Measurements from ENCODE around the gene SCEL. TPM values are rescaled to one million over a fixed set of nuclear protein-coding genes. Genes with fewer than 3 reads are reported as not detected.

Gene SCEL
- total RNA-seq, 3 donors from 2014 or later (not counting 1 experiment from before 2014, with no cell fraction given): not detected

DNA sequence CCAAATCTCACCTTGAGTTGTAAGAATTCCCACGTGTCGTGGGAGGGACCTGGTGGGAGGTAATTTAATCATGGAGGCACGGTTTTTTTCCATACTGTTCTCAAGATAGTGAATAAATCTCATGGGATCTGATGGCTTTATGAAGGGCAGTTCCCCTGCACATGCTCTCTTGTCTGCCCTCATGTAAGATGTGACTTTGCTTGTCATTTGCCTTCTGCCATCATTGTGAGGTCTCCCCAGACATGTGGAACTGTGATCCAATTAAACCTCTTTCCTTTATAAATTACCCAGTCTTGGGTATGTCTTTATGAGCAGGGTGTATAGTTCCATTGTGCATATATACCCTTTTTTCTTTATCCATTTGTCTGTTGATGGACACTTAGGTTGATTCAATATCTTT lies 13.1 kb downstream of the SCEL start:
- H3K9me3 Mint-ChIP-seq: no peaks in the 10 kb centered on the region
- ATAC-seq (no peak), DNase-seq (no peak)
- TF ChIP-seq, protein P1, sequence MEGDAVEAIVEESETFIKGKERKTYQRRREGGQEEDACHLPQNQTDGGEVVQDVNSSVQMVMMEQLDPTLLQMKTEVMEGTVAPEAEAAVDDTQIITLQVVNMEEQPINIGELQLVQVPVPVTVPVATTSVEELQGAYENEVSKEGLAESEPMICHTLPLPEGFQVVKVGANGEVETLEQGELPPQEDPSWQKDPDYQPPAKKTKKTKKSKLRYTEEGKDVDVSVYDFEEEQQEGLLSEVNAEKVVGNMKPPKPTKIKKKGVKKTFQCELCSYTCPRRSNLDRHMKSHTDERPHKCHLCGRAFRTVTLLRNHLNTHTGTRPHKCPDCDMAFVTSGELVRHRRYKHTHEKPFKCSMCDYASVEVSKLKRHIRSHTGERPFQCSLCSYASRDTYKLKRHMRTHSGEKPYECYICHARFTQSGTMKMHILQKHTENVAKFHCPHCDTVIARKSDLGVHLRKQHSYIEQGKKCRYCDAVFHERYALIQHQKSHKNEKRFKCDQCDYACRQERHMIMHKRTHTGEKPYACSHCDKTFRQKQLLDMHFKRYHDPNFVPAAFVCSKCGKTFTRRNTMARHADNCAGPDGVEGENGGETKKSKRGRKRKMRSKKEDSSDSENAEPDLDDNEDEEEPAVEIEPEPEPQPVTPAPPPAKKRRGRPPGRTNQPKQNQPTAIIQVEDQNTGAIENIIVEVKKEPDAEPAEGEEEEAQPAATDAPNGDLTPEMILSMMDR (IDR thresholded peaks at IDR 0.05): no peak
- H3K36me3 Mint-ChIP-seq: no peaks in the 10 kb centered on the region
- 84% methylated on average over 3 of the region's 3 CpGs for WGBS (ENCODE audit: insufficient coverage)
- Histone ChIP-seq H3K9me3 (ENCODE audit: control insufficient read depth, insufficient read depth, low read length) (no peaks in the 10 kb centered on the region), H3K4me3 (ENCODE audit: low read length) (no peak overlapping the region), H3K4me1 (ENCODE audit: control insufficient read depth, insufficient read depth, low read length) (no peaks in the 10 kb centered on the region), H3K27ac (ENCODE audit: low read length) (no peak overlapping the region), H3K36me3 (ENCODE audit: control insufficient read depth, insufficient read depth, low read length) (no peaks in the 10 kb centered on the region), H3K27me3 (ENCODE audit: control insufficient read depth, insufficient read depth, low read length) (no peaks in the 10 kb centered on the region)
- H3K27me3 Mint-ChIP-seq (ENCODE audit: low read depth in 2 of 2): peaks cover 6 to 21% of the 10 kb centered on the region in 2 donors
- H3K4me1 Mint-ChIP-seq: no peaks in the 10 kb centered on the region
- intact Hi-C loops (cut with micrococcal nuclease): no loop called here
- H3K4me3 Mint-ChIP-seq: no peak overlapping the region
- H3K27ac Mint-ChIP-seq: no peak overlapping the region

DNA sequence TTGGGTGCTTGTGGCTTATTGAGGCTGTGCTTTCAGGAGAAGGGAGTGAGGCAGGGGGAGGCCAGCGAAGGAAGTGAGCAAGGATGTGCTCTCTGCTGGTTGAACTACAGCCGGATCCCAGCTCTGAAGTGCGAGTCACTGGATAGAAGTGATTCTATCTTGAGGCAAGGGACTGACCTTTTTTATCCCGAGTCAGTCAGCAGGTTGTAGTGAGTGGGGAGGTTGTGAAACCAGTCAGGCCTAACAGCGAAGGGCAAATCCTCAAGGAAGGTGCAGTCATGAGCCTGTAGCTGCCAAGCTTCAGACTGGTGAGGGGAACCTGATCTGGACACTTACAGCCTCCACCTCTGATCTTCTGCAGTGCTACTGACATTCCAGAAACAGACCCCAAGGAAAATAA lies 18.6 kb downstream of the SCEL start:
- WGBS (ENCODE audit: insufficient coverage): 90% methylated on average over 5 of the region's 5 CpGs
- no peak overlapping the region for H3K4me3 Mint-ChIP-seq

GRCh38 chr13:77555246-77555645 lies 19.7 kb downstream of the SCEL start:
- no peak for ATAC-seq
- Mint-ChIP-seq H3K4me3 (no peak overlapping the region), H3K27me3 (ENCODE audit: low read depth in 2 of 2) (peaks cover 0 to 4% of the 10 kb centered on the region in 2 donors), H3K4me1 (no peaks in the 10 kb centered on the region), H3K27ac (no peak overlapping the region), H3K9me3 (no peaks in the 10 kb centered on the region), H3K36me3 (no peaks in the 10 kb centered on the region)
- TF ChIP-seq, protein P1 (IDR thresholded peaks at IDR 0.05): no peak
- no peak overlapping the region for H3K27ac ChIP-seq (ENCODE audit: low read length)
- H3K4me1 ChIP-seq (ENCODE audit: control insufficient read depth, insufficient read depth, low read length): peaks cover 3% of the 10 kb centered on the region
- no peaks in the 10 kb centered on the region for H3K27me3 ChIP-seq (ENCODE audit: control insufficient read depth, insufficient read depth, low read length)
- H3K4me3 ChIP-seq (ENCODE audit: low read length): no peak overlapping the region
- intact Hi-C loops (cut with micrococcal nuclease): no loop called here
- WGBS (ENCODE audit: insufficient coverage): 79% methylated on average over 4 of the region's 4 CpGs
- H3K36me3 ChIP-seq (ENCODE audit: control insufficient read depth, insufficient read depth, low read length): no peaks in the 10 kb centered on the region
- no peak for DNase-seq
- no peaks in the 10 kb centered on the region for H3K9me3 ChIP-seq (ENCODE audit: control insufficient read depth, insufficient read depth, low read length)

More for the DNA sequence above, 18.6 kb downstream of the SCEL start:
- intact Hi-C loops (cut with micrococcal nuclease): no loop called here
- Mint-ChIP-seq H3K27me3 (ENCODE audit: low read depth in 2 of 2) (peaks cover 4 to 5% of the 10 kb centered on the region in 2 donors), H3K9me3 (no peaks in the 10 kb centered on the region), H3K27ac (no peak overlapping the region), H3K36me3 (no peaks in the 10 kb centered on the region), H3K4me1 (no peaks in the 10 kb centered on the region)
- TF ChIP-seq, protein P1 (IDR thresholded peaks at IDR 0.05): no peak
- ATAC-seq (no peak), DNase-seq (no peak)
- H3K9me3 ChIP-seq (ENCODE audit: control insufficient read depth, insufficient read depth, low read length): no peaks in the 10 kb centered on the region
- H3K36me3 ChIP-seq (ENCODE audit: control insufficient read depth, insufficient read depth, low read length): no peaks in the 10 kb centered on the region
- H3K4me3 ChIP-seq (ENCODE audit: low read length): no peak overlapping the region
- peaks cover 3% of the 10 kb centered on the region for H3K4me1 ChIP-seq (ENCODE audit: control insufficient read depth, insufficient read depth, low read length)
- no peak overlapping the region for H3K27ac ChIP-seq (ENCODE audit: low read length)
- no peaks in the 10 kb centered on the region for H3K27me3 ChIP-seq (ENCODE audit: control insufficient read depth, insufficient read depth, low read length)

DNA sequence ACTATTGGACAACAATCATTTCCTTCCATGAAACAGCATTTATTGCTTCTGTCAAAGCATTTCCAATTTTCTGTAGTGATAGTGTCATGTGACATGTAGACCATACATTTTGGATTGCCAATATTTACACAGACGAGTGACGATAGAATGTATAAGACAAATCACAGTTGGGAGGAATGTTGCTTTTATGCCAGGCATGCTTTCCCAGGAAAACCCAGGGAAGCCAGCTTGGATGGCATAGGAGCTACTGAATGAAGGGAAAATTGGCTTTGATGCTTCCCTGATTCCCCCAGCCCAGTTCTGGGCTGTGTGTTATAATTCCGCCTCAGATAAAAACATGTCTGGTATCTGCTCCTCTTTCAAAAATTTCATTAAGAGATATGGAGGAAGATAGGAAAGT lies 22.5 kb downstream of the SCEL start:
- Histone ChIP-seq H3K4me3 (ENCODE audit: low read length) (no peak overlapping the region), H3K27me3 (ENCODE audit: control insufficient read depth, insufficient read depth, low read length) (no peaks in the 10 kb centered on the region), H3K36me3 (ENCODE audit: control insufficient read depth, insufficient read depth, low read length) (no peaks in the 10 kb centered on the region), H3K9me3 (ENCODE audit: control insufficient read depth, insufficient read depth, low read length) (no peaks in the 10 kb centered on the region), H3K4me1 (ENCODE audit: control insufficient read depth, insufficient read depth, low read length) (peaks cover 3% of the 10 kb centered on the region), H3K27ac (ENCODE audit: low read length) (no peak overlapping the region)
- Mint-ChIP-seq H3K36me3 (no peaks in the 10 kb centered on the region), H3K4me3 (no peak overlapping the region), H3K4me1 (no peaks in the 10 kb centered on the region), H3K9me3 (no peaks in the 10 kb centered on the region), H3K27me3 (ENCODE audit: low read depth in 2 of 2) (peaks cover 0 to 11% of the 10 kb centered on the region in 2 donors), H3K27ac (no peak overlapping the region)
- WGBS (ENCODE audit: insufficient coverage): 98% methylated on average over 3 of the region's 3 CpGs
- intact Hi-C loops (cut with micrococcal nuclease): no loop called here
- DNase-seq: no peak
- TF ChIP-seq, protein P1 (IDR thresholded peaks at IDR 0.05): no peak
- ATAC-seq: no peak

Measured in natural killer cell (primary cell).